Upper lobe of left lung (tissue), 6 donors: ENCODE data around the gene ENAM. TPM values are rescaled to one million over a fixed set of nuclear protein-coding genes. Genes with fewer than 3 reads are reported as not detected.

Source experiments
- ATAC-seq, 2 donors: fragments of 200-7000 bp; cut with Tn5 transposase; one replicate each; pipeline ENCODE4 v1.9.1; 2022; ENCODE audit warnings: mild to moderate bottlenecking in 2 of 2, moderate library complexity in 2 of 2; ENCODE audit not compliant: low FRiP score in 2 of 2
- DNase-seq, 2 donors: peaks; one replicate each; pipeline ENCODE4 v3.0.0-alpha.2; 2019 to 2020
- H3K27ac ChIP-seq, 4 donors: fragments of 200-600 bp; sonication (generic); one replicate each; pipeline ENCODE4 v1.5.1; 2016 to 2019
- H3K27me3 ChIP-seq, 4 donors: fragments of 200-600 bp; sonication (generic); one replicate each; pipeline ENCODE4 v1.5.1; 2017 to 2019
- H3K36me3 ChIP-seq, 4 donors: fragments of 200-600 bp; sonication (generic); one replicate each; pipeline ENCODE4 v1.5.1; 2016 to 2019
- H3K4me1 ChIP-seq, 4 donors: fragments of 200-600 bp; sonication (generic); one replicate each; pipeline ENCODE4 v1.5.1; 2018 to 2019
- H3K4me3 ChIP-seq, 4 donors: fragments of 200-600 bp; sonication (generic); one replicate each; pipeline ENCODE4 v1.5.1; 2017 to 2019; ENCODE audit warnings: mild to moderate bottlenecking in 2 of 4, moderate library complexity in 1 of 4
- H3K9me3 ChIP-seq, 4 donors: fragments of 200-600 bp; sonication (generic); one replicate each; pipeline ENCODE4 v1.5.1; 2018 to 2019
- CTCF ChIP-seq, 6 experiments: fragments of 450-650 bp in 4 of 6; fragments of 200-600 bp in 2 of 6; sonication (generic) in 2 of 6; IDR thresholded peaks; one replicate each; pipeline ENCODE4 v1.5.1; 2016 to 2019; ENCODE audit warnings: antibody characterized with exemption in 6 of 6
- EP300 ChIP-seq, 4 donors: sonication (generic); formaldehyde crosslinking; IDR thresholded peaks; one replicate each; pipeline ENCODE4 v1.5.1; 2017; ENCODE audit warnings: antibody characterized with exemption in 4 of 4, control low read depth in 2 of 4
- POLR2A ChIP-seq, 4 donors: fragments of 450-650 bp; IDR thresholded peaks; one replicate each; pipeline ENCODE4 v1.5.1; 2016 to 2017; ENCODE audit warnings: antibody characterized with exemption in 4 of 4, mild to moderate bottlenecking in 2 of 4
- POLR2AphosphoS5 ChIP-seq, 2 donors: sonication (generic); formaldehyde crosslinking; IDR thresholded peaks; one replicate each; pipeline ENCODE4 v1.5.1; 2017; ENCODE audit warnings: antibody characterized with exemption in 2 of 2
- WGBS, 2 donors: methylation state at CpG; one replicate each; pipeline ENCODE4 v1.1.5; 2017 to 2018; 5-methylcytosine and 5-hydroxymethylcytosine counted together
- total RNA-seq, 6 donors: library from RNA; depleted of rRNA in 4 of 6; stranded (reverse); fragments of >200 nt in 4 of 6; gene quantifications; one replicate each; pipeline versions ENCODE4 v1.1.0 to v1.2.1, GENCODE V29; 2016 to 2021
- donor health status: DM: no; HTN: no; CAD: no; lungs with moderate emphysema.
- donor health status: DM: no; HTN: yes; CAD: no; lungs with severe emphysema.

ENAM gene
- total RNA-seq, 6 donors from 2014 or later = 0.17 to 0.26 TPM; not detected in 4

GRCh38 chr4:70624226-70624793 lies 4.2 kb upstream of the ENAM start:
- no peak for ATAC-seq
- TF ChIP-seq CTCF (IDR thresholded peaks at IDR 0.05) (no peak), POLR2AphosphoS5 (IDR thresholded peaks at IDR 0.05) (no peak), EP300 (IDR thresholded peaks at IDR 0.05) (no peak), POLR2A (IDR thresholded peaks at IDR 0.05) (no peak)
- H3K27ac ChIP-seq = no peak overlapping the region

GRCh38 chr4:70627620-70628019 lies 924 bp upstream of the ENAM start:
- TF ChIP-seq EP300 (IDR thresholded peaks at IDR 0.05) = no peak
- TF ChIP-seq POLR2A (IDR thresholded peaks at IDR 0.05) = no peak
- TF ChIP-seq CTCF (IDR thresholded peaks at IDR 0.05) = no peak
- no peak for TF ChIP-seq POLR2AphosphoS5 (IDR thresholded peaks at IDR 0.05)
- no peak overlapping the region for H3K4me3 ChIP-seq
- H3K4me1 ChIP-seq = no peaks in the 10 kb centered on the region
- H3K27ac ChIP-seq = no peak overlapping the region
- 85 to 92% methylated on average over 1 of the region's 1 CpG for WGBS, 2 donors
- no peak for ATAC-seq
- no peak for DNase-seq
- H3K36me3 ChIP-seq = no peaks in the 10 kb centered on the region
- H3K9me3 ChIP-seq = no peaks in the 10 kb centered on the region
- no peaks in the 10 kb centered on the region for H3K27me3 ChIP-seq

More at GRCh38 chr4:70624226-70624793, 4.2 kb upstream of the ENAM start:
- H3K4me3 ChIP-seq = no peak overlapping the region
- no peaks in the 10 kb centered on the region for H3K27me3 ChIP-seq
- no peaks in the 10 kb centered on the region for H3K4me1 ChIP-seq
- no peaks in the 10 kb centered on the region for H3K9me3 ChIP-seq
- DNase-seq = no peak
- 50 to 61% methylated on average over 1 of the region's 1 CpG for WGBS, 2 donors
- no peaks in the 10 kb centered on the region for H3K36me3 ChIP-seq

- H3K27ac ChIP-seq = no peak overlapping the region
- no peaks in the 10 kb centered on the region for H3K9me3 ChIP-seq
- DNase-seq (no peak), ATAC-seq (no peak)
- no peaks in the 10 kb centered on the region for H3K36me3 ChIP-seq
- H3K27me3 ChIP-seq = no peaks in the 10 kb centered on the region
- H3K4me1 ChIP-seq = no peaks in the 10 kb centered on the region
- no peak overlapping the region for H3K4me3 ChIP-seq
- WGBS, 2 donors = 83 to 94% methylated on average over 1 of the region's 1 CpG
- no peak for TF ChIP-seq POLR2A (IDR thresholded peaks at IDR 0.05)
- TF ChIP-seq EP300 (IDR thresholded peaks at IDR 0.05) = no peak
- TF ChIP-seq POLR2AphosphoS5 (IDR thresholded peaks at IDR 0.05) = no peak
- TF ChIP-seq CTCF (IDR thresholded peaks at IDR 0.05) = no peak
These were observed 1.0 kb downstream of the ENAM start for GRCh38 chr4:70629469-70630090.

- no peak overlapping the region for H3K4me3 ChIP-seq
- ATAC-seq (no peak), DNase-seq (no peak)
- H3K27me3 ChIP-seq = no peaks in the 10 kb centered on the region
- 67 to 69% methylated on average over 3 of the region's 3 CpGs for WGBS, 2 donors
- H3K27ac ChIP-seq = no peak overlapping the region
- no peaks in the 10 kb centered on the region for H3K9me3 ChIP-seq
- H3K36me3 ChIP-seq = no peaks in the 10 kb centered on the region
- H3K4me1 ChIP-seq = no peaks in the 10 kb centered on the region
- no peak for TF ChIP-seq POLR2AphosphoS5 (IDR thresholded peaks at IDR 0.05)
- no peak for TF ChIP-seq POLR2A (IDR thresholded peaks at IDR 0.05)
- no peak for TF ChIP-seq CTCF (IDR thresholded peaks at IDR 0.05)
- TF ChIP-seq EP300 (IDR thresholded peaks at IDR 0.05) = no peak
These were observed 1.6 kb downstream of the ENAM start for GRCh38 chr4:70630162-70630561.

GRCh38 chr4:70632028-70632427 lies 3.5 kb downstream of the ENAM start:
- DNase-seq (no peak), ATAC-seq (no peak)
- TF ChIP-seq EP300 (IDR thresholded peaks at IDR 0.05) (no peak), POLR2AphosphoS5 (IDR thresholded peaks at IDR 0.05) (no peak), POLR2A (IDR thresholded peaks at IDR 0.05) (no peak), CTCF (IDR thresholded peaks at IDR 0.05) (no peak)
- Histone ChIP-seq H3K27ac (no peak overlapping the region), H3K9me3 (no peaks in the 10 kb centered on the region), H3K4me1 (no peaks in the 10 kb centered on the region), H3K36me3 (no peaks in the 10 kb centered on the region), H3K4me3 (no peak overlapping the region), H3K27me3 (no peaks in the 10 kb centered on the region)
- WGBS, 2 donors = 86 to 89% methylated on average over 1 of the region's 1 CpG
